Activated naive CD4-positive, alpha-beta T cell treated with anti-CD3 and anti-CD28 coated beads, Interleukin-2, amount 50 U/mL, for 72 hours (primary cell): ENCODE results near the gene ZBED6. TPM values are rescaled to one million over a fixed set of nuclear protein-coding genes. Genes with fewer than 3 reads are reported as not detected.
"Not testable (repeated sequence)": the region's sequence is repeated elsewhere in the genome, so short reads cannot be mapped to it uniquely, and the experiment has no call there.

Experiments used
- ATAC-seq, 2 donors: fragments of 150-1000 bp; cut with Tn5 transposase; 2 replicates each; pipeline ENCODE4 v1.10.0; 2021; ENCODE audit warnings: mild to moderate bottlenecking in 2 of 2, moderate library complexity in 2 of 2
- DNase-seq, 2 donors: peaks; one replicate each; pipeline ENCODE4 v3.0.0; 2021 to 2022; ENCODE audit warnings: low spot score in 2 of 2
- H3K27ac Mint-ChIP-seq, 2 donors: one replicate each; pipeline ENCODE4 v1.8.0; 2022; ENCODE audit warnings: mild to moderate bottlenecking in 2 of 2, mixed read lengths in 2 of 2
- H3K36me3 Mint-ChIP-seq, 2 donors: one replicate each; pipeline ENCODE4 v1.8.0; 2022; ENCODE audit warnings: mixed read lengths in 2 of 2
- H3K9me3 Mint-ChIP-seq, 2 donors: one replicate each; pipeline ENCODE4 v1.8.0; 2022; ENCODE audit warnings: mixed read lengths in 2 of 2
- total RNA-seq, 2 donors: library from RNA; stranded (reverse); gene quantifications; one replicate each; pipeline ENCODE4 v1.2.3, GENCODE V29; 2022

Gene ZBED6
- 10 to 100 TPM; 28.4 to 47.7 TPM for total RNA-seq

- H3K9me3 Mint-ChIP-seq = peaks cover 4 to 9% of the 10 kb centered on the region in 2 donors
- peak within 1 kb of the TSS; percentile 92 to 97 for H3K27ac Mint-ChIP-seq
- DNase-seq (peak; percentile 95 to 96), ATAC-seq (peak; percentile 99 to 100)
- H3K36me3 Mint-ChIP-seq = peaks cover 35 to 41% of the 10 kb centered on the region in 2 donors
Measured at GRCh38 chr1:203795441-203796235, at the start of gene ZBED6, which contains the start of gene ZC3H11A. ZBED6 (plus strand) TSS chr1:203795623; CDS start chr1:203797523, 1,900 bp downstream. ZC3H11A (plus strand) TSS chr1:203795623; CDS start chr1:203817071, 21,448 bp downstream.

GRCh38 chr1:203746281-203746680, 49.1 kb upstream of the ZBED6 start:
- ATAC-seq = no peak
- H3K36me3 Mint-ChIP-seq = peaks cover 0 to 18% of the 10 kb centered on the region in 2 donors
- H3K27ac Mint-ChIP-seq = peak overlapping the region in 1 of 2 donors; percentile 13
- H3K9me3 Mint-ChIP-seq = peaks cover 0 to 13% of the 10 kb centered on the region in 2 donors
- DNase-seq = no peak

GRCh38 chr1:203751051-203751450, 44.4 kb upstream of the ZBED6 start:
- Mint-ChIP-seq H3K36me3 (no peaks in the 10 kb centered on the region), H3K27ac (no peak overlapping the region), H3K9me3 (no peaks in the 10 kb centered on the region)
- no peak for ATAC-seq
- DNase-seq = no peak

GRCh38 chr1:203751618-203752361, 43.6 kb upstream of the ZBED6 start:
- H3K9me3 Mint-ChIP-seq, H3K27ac Mint-ChIP-seq, ATAC-seq, H3K36me3 Mint-ChIP-seq, DNase-seq: not testable (repeated sequence)

- H3K9me3 Mint-ChIP-seq = no peaks in the 10 kb centered on the region
- H3K36me3 Mint-ChIP-seq = no peaks in the 10 kb centered on the region
- peak overlapping the region; percentile 91 to 95 for H3K27ac Mint-ChIP-seq
- DNase-seq (no peak), ATAC-seq (peak; percentile 52 to 74)
Measured at GRCh38 chr1:203754455-203754864, 41.0 kb upstream of the ZBED6 start.

GRCh38 chr1:203756036-203756435, 39.4 kb upstream of the ZBED6 start:
- Mint-ChIP-seq H3K9me3 (no peaks in the 10 kb centered on the region), H3K27ac (peak overlapping the region in 1 of 2 donors; percentile 44), H3K36me3 (no peaks in the 10 kb centered on the region)
- DNase-seq (no peak), ATAC-seq (no peak)

- not testable (repeated sequence) for H3K27ac Mint-ChIP-seq, ATAC-seq, DNase-seq, H3K36me3 Mint-ChIP-seq, H3K9me3 Mint-ChIP-seq
Measured at GRCh38 chr1:203758749-203759148, 36.7 kb upstream of the ZBED6 start.

- H3K36me3 Mint-ChIP-seq = peaks cover 2 to 7% of the 10 kb centered on the region in 2 donors
- no peaks in the 10 kb centered on the region for H3K9me3 Mint-ChIP-seq
- no peak overlapping the region for H3K27ac Mint-ChIP-seq
- ATAC-seq (no peak), DNase-seq (no peak)
Measured at GRCh38 chr1:203760506-203760905, 34.9 kb upstream of the ZBED6 start.

GRCh38 chr1:203761958-203762357, 33.5 kb upstream of the ZBED6 start:
- not testable (repeated sequence) for ATAC-seq, DNase-seq, H3K9me3 Mint-ChIP-seq
- peak overlapping the region in 1 of 2 donors; percentile 98 for H3K27ac Mint-ChIP-seq
- H3K36me3 Mint-ChIP-seq = peaks cover 8 to 15% of the 10 kb centered on the region in 2 donors

- H3K9me3 Mint-ChIP-seq = no peaks in the 10 kb centered on the region
- DNase-seq (no peak), ATAC-seq (no peak)
- peak overlapping the region; percentile 97 to 98 for H3K27ac Mint-ChIP-seq
- H3K36me3 Mint-ChIP-seq = peaks cover 13 to 22% of the 10 kb centered on the region in 2 donors
Measured at GRCh38 chr1:203763505-203763904, 31.9 kb upstream of the ZBED6 start.

GRCh38 chr1:203764105-203765028, 31.1 kb upstream of the ZBED6 start:
- Mint-ChIP-seq H3K27ac (peak overlapping the region; percentile 98), H3K36me3 (peaks cover 16 to 25% of the 10 kb centered on the region in 2 donors), H3K9me3 (no peaks in the 10 kb centered on the region)
- ATAC-seq (peak in 1 of 2 donors; percentile 18), DNase-seq (no peak)

GRCh38 chr1:203765029-203765837, 30.2 kb upstream of the ZBED6 start, which contains the start of gene LAX1:
LAX1 (plus strand) TSS chr1:203765183; CDS start chr1:203765566, 383 bp downstream.
- peak; percentile 84 to 91 for ATAC-seq
- H3K9me3 Mint-ChIP-seq = no peaks in the 10 kb centered on the region
- peaks cover 16 to 25% of the 10 kb centered on the region in 2 donors for H3K36me3 Mint-ChIP-seq
- H3K27ac Mint-ChIP-seq = peak within 1 kb of the TSS; percentile 98
- peak; percentile 72 to 85 for DNase-seq

GRCh38 chr1:203768256-203768655, 27.2 kb upstream of the ZBED6 start:
- DNase-seq (no peak), ATAC-seq (no peak)
- Mint-ChIP-seq H3K36me3 (peaks cover 23 to 44% of the 10 kb centered on the region in 2 donors), H3K9me3 (no peaks in the 10 kb centered on the region), H3K27ac (peak overlapping the region; percentile 27 to 78)

GRCh38 chr1:203769505-203770343, 25.7 kb upstream of the ZBED6 start:
- DNase-seq = no peak
- peaks cover 32 to 56% of the 10 kb centered on the region in 2 donors for H3K36me3 Mint-ChIP-seq
- ATAC-seq = no peak
- no peaks in the 10 kb centered on the region for H3K9me3 Mint-ChIP-seq
- H3K27ac Mint-ChIP-seq = peak overlapping the region; percentile 27 to 91

GRCh38 chr1:203771901-203772301, 23.5 kb upstream of the ZBED6 start:
- Mint-ChIP-seq H3K36me3 (peaks cover 24 to 48% of the 10 kb centered on the region in 2 donors), H3K9me3 (no peaks in the 10 kb centered on the region), H3K27ac (peak overlapping the region in 1 of 2 donors; percentile 17)
- no peak for DNase-seq
- no peak for ATAC-seq
